Glutamatergic neuron (in vitro differentiated cells): Measurements from ENCODE around the gene LDLRAD3. TPM values are rescaled to one million over a fixed set of nuclear protein-coding genes. Genes with fewer than 3 reads are reported as not detected.

Experiments used
- DNase-seq: peaks from one replicate; pipeline ENCODE4 v3.0.0; 2022
- H3K27ac Mint-ChIP-seq: one replicate; pipeline ENCODE4 v1.8.0; 2020; ENCODE audit warnings: mild to moderate bottlenecking, mixed read lengths, inconsistent platforms; ENCODE audit not compliant: unreplicated experiment
- H3K27me3 Mint-ChIP-seq: one replicate; pipeline ENCODE4 v1.8.0; 2020; ENCODE audit warnings: mild to moderate bottlenecking, moderate library complexity, mixed read lengths, inconsistent platforms; ENCODE audit not compliant: unreplicated experiment
- H3K36me3 Mint-ChIP-seq: one replicate; pipeline ENCODE4 v1.8.0; 2020; ENCODE audit warnings: mild to moderate bottlenecking, mixed read lengths, inconsistent platforms; ENCODE audit not compliant: unreplicated experiment
- H3K4me1 Mint-ChIP-seq: one replicate; pipeline ENCODE4 v1.8.0; 2020; ENCODE audit warnings: mild to moderate bottlenecking, low read depth, mixed read lengths, inconsistent platforms; ENCODE audit not compliant: unreplicated experiment
- H3K4me3 Mint-ChIP-seq: one replicate; pipeline ENCODE4 v1.8.0; 2020; ENCODE audit warnings: mild to moderate bottlenecking, mixed read lengths, inconsistent platforms; ENCODE audit not compliant: unreplicated experiment
- H3K9me3 Mint-ChIP-seq: one replicate; pipeline ENCODE4 v1.8.0; 2020; ENCODE audit warnings: mild to moderate bottlenecking, moderate library complexity, mixed read lengths, inconsistent platforms; ENCODE audit not compliant: unreplicated experiment
- total RNA-seq: library from RNA; stranded (reverse); fragmentation: NEBNext Ultra II Directional; extraction: Animal tissue kit (Norgen Biotek cat#: 25700); gene quantifications from one replicate; pipeline ENCODE4 v1.2.1, GENCODE V29; 2021; ENCODE audit not compliant: unreplicated experiment
- TF ChIP-seq, protein P1 (sequence below): fragments of 200-600 bp; sonication (generic); IDR thresholded peaks from one replicate; pipeline ENCODE4 v1.5.0; 2021; ENCODE audit not compliant: partially characterized antibody, unreplicated experiment

The LDLRAD3 gene
- total RNA-seq, 1 donor from 2014 or later = 59.9 TPM

DNA sequence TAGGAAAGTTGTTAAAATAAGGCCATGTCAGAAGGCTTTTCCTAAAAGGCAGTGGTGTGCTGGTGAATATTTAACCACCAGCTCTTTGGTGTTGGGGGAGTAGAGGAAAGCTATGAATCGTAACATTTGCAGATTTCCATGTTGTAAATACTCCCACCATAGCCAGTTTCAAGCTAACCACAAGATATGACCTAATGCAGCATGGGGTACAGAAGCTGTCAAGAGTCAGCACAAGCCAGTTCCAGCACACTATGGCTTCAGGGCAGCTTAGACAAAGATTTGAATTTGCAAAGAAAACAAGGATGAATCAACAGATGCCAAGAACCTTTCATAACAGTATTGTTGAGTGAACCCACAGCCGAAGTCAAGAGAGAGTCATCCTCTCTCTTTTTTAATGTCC, 305.4 kb downstream of the LDLRAD3 start:
- Mint-ChIP-seq H3K4me3 (no peak overlapping the region), H3K4me1 (peaks cover 18% of the 10 kb centered on the region), H3K36me3 (peaks cover 16% of the 10 kb centered on the region), H3K27ac (no peak overlapping the region), H3K9me3 (peaks cover 16% of the 10 kb centered on the region), H3K27me3 (peaks cover 12% of the 10 kb centered on the region)
- TF ChIP-seq, protein P1, sequence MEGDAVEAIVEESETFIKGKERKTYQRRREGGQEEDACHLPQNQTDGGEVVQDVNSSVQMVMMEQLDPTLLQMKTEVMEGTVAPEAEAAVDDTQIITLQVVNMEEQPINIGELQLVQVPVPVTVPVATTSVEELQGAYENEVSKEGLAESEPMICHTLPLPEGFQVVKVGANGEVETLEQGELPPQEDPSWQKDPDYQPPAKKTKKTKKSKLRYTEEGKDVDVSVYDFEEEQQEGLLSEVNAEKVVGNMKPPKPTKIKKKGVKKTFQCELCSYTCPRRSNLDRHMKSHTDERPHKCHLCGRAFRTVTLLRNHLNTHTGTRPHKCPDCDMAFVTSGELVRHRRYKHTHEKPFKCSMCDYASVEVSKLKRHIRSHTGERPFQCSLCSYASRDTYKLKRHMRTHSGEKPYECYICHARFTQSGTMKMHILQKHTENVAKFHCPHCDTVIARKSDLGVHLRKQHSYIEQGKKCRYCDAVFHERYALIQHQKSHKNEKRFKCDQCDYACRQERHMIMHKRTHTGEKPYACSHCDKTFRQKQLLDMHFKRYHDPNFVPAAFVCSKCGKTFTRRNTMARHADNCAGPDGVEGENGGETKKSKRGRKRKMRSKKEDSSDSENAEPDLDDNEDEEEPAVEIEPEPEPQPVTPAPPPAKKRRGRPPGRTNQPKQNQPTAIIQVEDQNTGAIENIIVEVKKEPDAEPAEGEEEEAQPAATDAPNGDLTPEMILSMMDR = no peak
- no peak for DNase-seq

DNA sequence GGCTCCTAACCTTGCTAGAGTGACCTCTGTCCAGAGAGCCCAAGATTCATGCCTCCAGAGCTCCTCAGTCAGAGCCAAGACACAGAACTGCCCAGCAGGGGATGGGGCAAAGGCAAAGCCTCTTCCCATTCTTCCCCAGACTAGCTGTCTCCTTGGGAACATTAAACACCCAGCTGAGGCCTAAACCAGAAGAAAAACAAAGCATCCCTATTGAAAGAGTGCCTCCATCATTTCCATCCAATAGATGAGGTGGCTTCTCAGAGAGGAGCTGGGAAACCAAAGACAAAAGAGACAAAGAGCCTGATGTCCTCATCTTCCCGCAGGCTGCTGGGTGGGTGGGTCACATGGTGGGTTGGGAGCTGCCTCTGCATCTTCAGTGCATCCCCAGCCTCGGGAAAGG, 308.0 kb downstream of the LDLRAD3 start:
- DNase-seq = no peak
- TF ChIP-seq, protein P1 = no peak

DNA sequence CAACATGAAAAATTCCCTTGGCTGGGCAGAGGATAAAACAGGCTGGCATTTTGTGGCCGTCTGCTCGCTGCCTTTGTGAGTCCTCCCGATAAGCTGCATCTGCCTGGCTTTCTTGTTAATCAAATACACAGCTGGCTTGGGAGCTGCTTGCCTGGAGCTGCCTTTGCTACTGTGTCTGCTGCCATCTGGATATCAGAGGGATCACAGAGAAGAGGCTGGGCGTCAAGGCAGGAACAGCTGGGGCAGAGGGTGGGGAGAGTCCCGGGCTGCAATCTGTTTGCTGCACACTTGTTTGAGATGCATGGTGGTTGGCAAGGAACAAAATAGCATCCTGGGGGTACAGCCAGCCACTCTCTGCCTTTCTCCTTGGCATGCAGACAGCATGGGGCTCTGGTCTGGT, 309.4 kb downstream of the LDLRAD3 start:
- Mint-ChIP-seq H3K27me3 (peaks cover 14% of the 10 kb centered on the region), H3K4me1 (peaks cover 31% of the 10 kb centered on the region), H3K27ac (peak overlapping the region; percentile 97), H3K36me3 (peaks cover 11% of the 10 kb centered on the region), H3K9me3 (peaks cover 20% of the 10 kb centered on the region), H3K4me3 (peak overlapping the region; percentile 67)
- peak; percentile 78 for DNase-seq
- TF ChIP-seq, protein P1 = no peak

More for the DNA sequence above, 308.0 kb downstream of the LDLRAD3 start:
- H3K36me3 Mint-ChIP-seq = peaks cover 11% of the 10 kb centered on the region
- peaks cover 16% of the 10 kb centered on the region for H3K9me3 Mint-ChIP-seq
- peak overlapping the region; percentile 55 for H3K27ac Mint-ChIP-seq
- no peak overlapping the region for H3K4me3 Mint-ChIP-seq
- H3K4me1 Mint-ChIP-seq = peaks cover 20% of the 10 kb centered on the region
- H3K27me3 Mint-ChIP-seq = peaks cover 8% of the 10 kb centered on the region

DNA sequence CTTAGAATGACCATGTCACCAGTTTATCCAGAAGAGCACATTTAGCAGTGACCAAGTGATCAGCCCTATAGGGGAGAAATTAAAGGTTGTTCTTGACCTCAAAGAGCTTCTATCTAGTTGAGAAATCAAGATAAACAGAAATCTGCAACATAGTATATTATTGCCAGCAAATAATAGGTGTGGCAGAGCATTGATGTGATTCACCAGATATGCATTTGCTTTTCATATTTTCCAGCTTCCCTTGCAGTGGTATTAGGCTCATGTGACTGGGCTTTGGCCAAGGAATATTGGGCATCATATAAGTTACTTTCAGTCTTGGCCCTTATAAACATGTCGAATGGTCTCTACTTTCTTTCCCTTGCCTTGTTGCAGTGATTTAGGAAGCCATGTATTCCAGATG, 310.9 kb downstream of the LDLRAD3 start:
- no peak overlapping the region for H3K27ac Mint-ChIP-seq
- peaks cover 26% of the 10 kb centered on the region for H3K9me3 Mint-ChIP-seq
- H3K4me1 Mint-ChIP-seq = peaks cover 41% of the 10 kb centered on the region
- TF ChIP-seq, protein P1 = no peak
- H3K27me3 Mint-ChIP-seq = peaks cover 16% of the 10 kb centered on the region
- DNase-seq = no peak
- H3K4me3 Mint-ChIP-seq = no peak overlapping the region
- H3K36me3 Mint-ChIP-seq = peaks cover 11% of the 10 kb centered on the region

DNA sequence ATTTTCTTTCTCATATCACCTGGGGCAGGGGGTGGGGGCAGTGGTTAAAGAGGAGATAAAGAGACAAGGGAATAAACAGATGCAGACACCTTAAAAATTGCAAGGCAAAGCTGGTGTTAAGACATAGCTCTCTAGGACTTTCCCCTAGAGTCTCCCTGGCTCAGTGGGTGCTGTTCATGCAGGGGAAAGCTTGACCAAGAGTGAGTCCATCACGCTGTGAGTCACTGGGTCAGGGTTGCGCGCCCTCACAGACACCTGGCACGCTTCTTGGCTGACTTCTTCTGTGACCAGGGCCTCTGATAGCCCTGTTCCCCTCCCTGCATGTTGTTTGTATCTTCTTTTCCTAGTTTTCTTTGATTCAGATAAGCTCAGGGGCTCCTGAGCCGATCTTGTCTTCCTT, 313.5 kb downstream of the LDLRAD3 start:
- peak overlapping the region; percentile 87 for H3K27ac Mint-ChIP-seq

More for the DNA sequence above, 313.5 kb downstream of the LDLRAD3 start:
- Mint-ChIP-seq H3K9me3 (peaks cover 22% of the 10 kb centered on the region), H3K36me3 (no peaks in the 10 kb centered on the region), H3K4me1 (peaks cover 38% of the 10 kb centered on the region), H3K27me3 (peaks cover 16% of the 10 kb centered on the region), H3K4me3 (no peak overlapping the region)
- TF ChIP-seq, protein P1 = no peak
- DNase-seq = no peak
